Motor neuron (in vitro differentiated cells): ENCODE results near the gene GREB1L. TPM values are rescaled to one million over a fixed set of nuclear protein-coding genes. Genes with fewer than 3 reads are reported as not detected.
A peak's percentile ranks its signal among the peaks of the same experiment; 100 is the strongest.

Experiments
- ATAC-seq, 8 experiments: fragments of 200-7000 bp; cut with Tn5 transposase; replicated peaks in 6 of 8; 2 replicates each; pipeline ENCODE4 v1.8.0; 2021; ENCODE audit warnings: mild to moderate bottlenecking in 8 of 8, moderate library complexity in 8 of 8
- H3K27ac ChIP-seq, 2 donors: fragments of 250-450 bp; sonication (Bioruptor Pico); 2 replicates each; pipeline ENCODE4 v1.9.0; 2021; ENCODE audit warnings: antibody characterized with exemption in 2 of 2, mild to moderate bottlenecking in 2 of 2, moderate library complexity in 1 of 2
- H3K4me1 ChIP-seq, 2 donors: fragments of 250-450 bp; sonication (Bioruptor Pico); replicated peaks in 1 of 2; 2 replicates each; pipeline ENCODE4 v1.6.1; 2021; ENCODE audit warnings: antibody characterized with exemption in 2 of 2, mild to moderate bottlenecking in 2 of 2, moderate library complexity in 1 of 2
- H3K4me3 ChIP-seq, 5 donors: fragments of 250-450 bp; sonication (Bioruptor Pico); 2 replicates each; pipeline ENCODE4 v1.9.0; 2021; ENCODE audit warnings: antibody characterized with exemption in 5 of 5, mild to moderate bottlenecking in 5 of 5, moderate library complexity in 4 of 5
- WGBS, 10 experiments: fragments of 450-650 bp; shearing (Covaris generic); methylation state at CpG; one replicate each; pipeline ENCODE4 v1.0.0; 2022; 5-methylcytosine and 5-hydroxymethylcytosine counted together
- in situ Hi-C, 9 experiments: fragments of 400-800 bp; cut with MboI; loops; one replicate each; pipeline ENCODE4 v1.15.0; 2021; ENCODE audit warnings: low sequenced_read_pairs in 9 of 9, low pct_unique_long_range_greater_than_20kb in 2 of 9; ENCODE audit not compliant: unreplicated experiment in 9 of 9
- total RNA-seq, 8 experiments: library from RNA; unstranded; fragments of 300-600 nt; gene quantifications; 2 replicates each; pipeline versions ENCODE4 v1.2.3 to v1.2.4, GENCODE V29; 2022

The GREB1L gene
- total RNA-seq, 8 experiments from 2014 or later = 0.36 to 39.3 (median 13.2) TPM

- peak in 4 of 8 experiments; percentile 58 to 94 (median 76) for ATAC-seq
- 0 to 67% (median 43%) methylated on average over 1 to 5 of the region's 6 CpGs; no CpG with 5 or more reads in 2 of the 10 experiments for WGBS, 10 experiments
- Histone ChIP-seq H3K4me3 (no peak overlapping the region), H3K27ac (no peak overlapping the region), H3K4me1 (no peaks in the 10 kb centered on the region)
- in situ Hi-C loops = no loop called here
Observed at GRCh38 chr18:21489119-21489750, 247.2 kb downstream of the GREB1L start.

DNA sequence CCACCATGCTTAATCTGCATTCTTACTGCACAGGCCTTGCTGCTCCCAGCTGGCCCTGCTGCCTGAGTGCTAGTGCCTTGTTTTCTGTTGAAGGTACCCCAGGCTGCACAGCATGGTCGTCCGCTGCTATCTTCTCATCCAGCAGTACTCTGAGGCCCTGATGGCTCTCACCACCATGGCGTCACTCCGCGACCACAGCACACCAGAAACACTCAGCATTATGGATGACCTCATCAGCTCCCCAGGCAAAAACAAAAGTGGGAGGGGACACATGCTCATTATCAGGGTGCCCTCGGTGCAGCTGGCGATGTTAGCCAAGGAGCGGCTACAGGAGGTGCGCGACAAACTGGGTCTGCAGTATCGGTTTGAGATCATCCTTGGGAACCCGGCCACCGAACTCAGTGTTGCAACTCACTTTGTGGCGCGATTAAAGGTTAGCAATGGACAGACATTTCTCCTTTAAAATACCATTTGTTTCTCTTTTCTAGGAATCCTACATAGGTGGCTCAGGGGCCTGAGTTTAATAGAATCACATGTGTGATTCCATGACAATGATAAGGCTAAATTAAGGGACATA lies 248.0 kb downstream of the GREB1L start:
- in situ Hi-C loops = no loop called here
- WGBS, 10 experiments = 95 to 100% (median 98%) methylated on average over 1 to 13 of the region's 15 CpGs; no CpG with 5 or more reads in 4 of the 10 experiments

DNA sequence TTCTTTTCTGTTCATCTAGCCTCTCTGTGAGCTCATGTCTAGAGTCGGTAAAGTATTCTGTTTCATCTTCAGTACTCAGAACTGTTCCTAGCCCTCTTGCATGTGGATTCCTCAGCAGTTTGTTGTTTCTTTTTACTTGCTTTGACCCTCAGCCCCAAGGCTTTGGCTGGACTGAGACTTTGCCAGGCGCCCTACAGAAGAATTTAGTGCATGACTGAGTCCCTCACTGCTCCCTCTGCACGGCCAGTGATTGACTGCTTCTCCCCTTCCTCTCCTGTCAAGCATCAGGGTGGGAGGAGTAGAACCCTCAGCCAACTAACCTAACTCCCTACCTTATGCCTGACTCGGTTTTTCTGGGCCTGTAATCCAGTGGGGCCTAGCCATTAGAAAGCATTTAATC lies 248.7 kb downstream of the GREB1L start:
- Histone ChIP-seq H3K4me1 (no peaks in the 10 kb centered on the region), H3K4me3 (no peak overlapping the region), H3K27ac (no peak overlapping the region)
- no peak for ATAC-seq
- in situ Hi-C loops = no loop called here
- WGBS, 10 experiments = 18 to 100% (median 82%) methylated on average over 1 to 4 of the region's 4 CpGs; no CpG with 5 or more reads in 1 of the 10 experiments

More for the DNA sequence above, 248.0 kb downstream of the GREB1L start:
- no peak overlapping the region for H3K27ac ChIP-seq
- H3K4me3 ChIP-seq = no peak overlapping the region
- ATAC-seq = no peak
- H3K4me1 ChIP-seq = no peaks in the 10 kb centered on the region

- Histone ChIP-seq H3K27ac (no peak overlapping the region), H3K4me3 (no peak overlapping the region), H3K4me1 (no peaks in the 10 kb centered on the region)
- 67 to 90% (median 74%) methylated on average over 2 to 9 of the region's 12 CpGs; no CpG with 5 or more reads in 4 of the 10 experiments for WGBS, 10 experiments
- ATAC-seq = no peak
- in situ Hi-C loops = no loop called here
Observed at GRCh38 chr18:21496277-21496835, 254.3 kb downstream of the GREB1L start.

DNA sequence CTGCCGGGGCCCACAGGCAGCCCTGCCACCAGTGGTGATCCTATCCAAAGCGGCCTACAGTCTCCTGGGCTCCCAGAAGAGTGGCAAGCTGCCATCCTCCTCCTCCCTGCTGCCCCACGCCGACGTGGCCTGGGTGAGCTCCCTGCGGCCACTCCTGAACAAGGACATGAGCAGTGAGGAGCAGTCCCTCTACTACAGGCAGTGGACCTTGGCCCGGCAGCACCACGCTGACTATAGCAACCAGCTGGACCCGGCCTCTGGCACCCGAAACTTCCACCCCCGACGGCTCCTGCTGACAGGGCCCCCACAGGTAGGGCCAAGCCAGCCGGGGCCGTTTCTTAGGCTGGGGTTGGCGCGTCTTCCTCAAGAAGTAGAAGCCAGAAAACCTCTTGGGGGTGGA lies 258.0 kb downstream of the GREB1L start:
- ATAC-seq = no peak
- WGBS, 10 experiments = 78 to 100% (median 87%) methylated on average over 1 to 10 of the region's 16 CpGs; no CpG with 5 or more reads in 3 of the 10 experiments
- in situ Hi-C loops = loop anchor here in 1 of 9 experiments (25.0 kb wide), 1 partner anchor 88 kb away; no protein-coding TSS in a partner anchor

DNA sequence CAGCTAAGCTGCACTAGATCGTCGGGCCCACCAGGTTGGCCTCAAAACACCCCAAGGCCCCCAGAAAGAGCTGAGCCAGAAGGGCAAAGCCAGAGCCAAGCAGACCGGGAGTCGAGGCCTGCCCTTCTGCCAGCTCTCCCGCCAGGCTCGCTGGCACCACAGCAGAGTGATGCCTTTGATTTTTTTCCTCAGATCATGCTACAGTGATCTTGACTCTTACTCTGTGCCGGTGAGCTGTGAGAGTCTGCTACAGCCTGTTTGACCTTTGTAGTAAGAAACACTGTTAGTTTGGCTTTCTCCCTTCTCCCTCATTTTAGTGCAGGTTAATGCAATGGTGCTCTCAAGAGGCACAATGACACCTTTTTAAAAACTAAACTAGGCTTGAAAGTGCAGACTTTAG lies 260.6 kb downstream of the GREB1L start:
- 77 to 100% (median 88%) methylated on average over 1 to 4 of the region's 7 CpGs; no CpG with 5 or more reads in 4 of the 10 experiments for WGBS, 10 experiments
- Histone ChIP-seq H3K27ac (no peak overlapping the region), H3K4me3 (no peak overlapping the region), H3K4me1 (no peaks in the 10 kb centered on the region)
- in situ Hi-C loops = loop anchor here in 1 of 9 experiments (25.0 kb wide), 1 partner anchor 90 kb away; no protein-coding TSS in a partner anchor
- no peak for ATAC-seq

More for the DNA sequence above, 258.0 kb downstream of the GREB1L start:
- Histone ChIP-seq H3K27ac (no peak overlapping the region), H3K4me3 (no peak overlapping the region), H3K4me1 (no peaks in the 10 kb centered on the region)

- WGBS, 10 experiments = 0 to 100% (median 83%) methylated on average over 1 to 7 of the region's 13 CpGs
- H3K4me1 ChIP-seq = no peaks in the 10 kb centered on the region
- in situ Hi-C loops = loop anchor here in 1 of 9 experiments (25.0 kb wide), 1 partner anchor 96 kb away; no protein-coding TSS in a partner anchor
- ATAC-seq = peak in 3 of 8 experiments; percentile 83 to 94 (median 91)
- no peak overlapping the region for H3K4me3 ChIP-seq
- H3K27ac ChIP-seq = no peak overlapping the region
Observed at GRCh38 chr18:21507913-21508701, 266.1 kb downstream of the GREB1L start.

DNA sequence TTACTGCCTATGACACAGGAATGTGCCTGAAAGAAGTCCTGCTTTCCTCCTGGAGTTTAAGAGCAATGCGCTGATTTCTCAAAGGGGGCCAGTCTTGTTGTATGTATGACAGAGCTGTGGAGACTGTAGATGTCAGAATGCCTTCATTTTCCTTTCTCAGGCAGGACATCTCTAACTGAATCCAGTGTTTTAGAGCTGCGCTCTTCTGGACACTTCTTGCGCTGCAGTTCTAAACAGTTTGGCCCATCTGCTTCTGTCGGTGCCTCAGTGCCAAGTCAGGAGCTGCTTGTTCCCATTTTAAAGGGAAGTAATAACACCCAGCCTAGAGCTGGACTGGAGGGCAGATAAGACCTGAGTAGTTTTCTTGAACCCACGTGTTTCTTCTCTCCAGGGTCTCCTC lies 267.0 kb downstream of the GREB1L start:
- Histone ChIP-seq H3K27ac (no peak overlapping the region), H3K4me1 (no peaks in the 10 kb centered on the region), H3K4me3 (no peak overlapping the region)
- in situ Hi-C loops = loop anchor here in 1 of 9 experiments (25.0 kb wide), 1 partner anchor 97 kb away; no protein-coding TSS in a partner anchor
- ATAC-seq = peak in 1 of 8 experiments; percentile 17
- 20 to 100% (median 82%) methylated on average over 1 to 5 of the region's 5 CpGs for WGBS, 10 experiments

DNA sequence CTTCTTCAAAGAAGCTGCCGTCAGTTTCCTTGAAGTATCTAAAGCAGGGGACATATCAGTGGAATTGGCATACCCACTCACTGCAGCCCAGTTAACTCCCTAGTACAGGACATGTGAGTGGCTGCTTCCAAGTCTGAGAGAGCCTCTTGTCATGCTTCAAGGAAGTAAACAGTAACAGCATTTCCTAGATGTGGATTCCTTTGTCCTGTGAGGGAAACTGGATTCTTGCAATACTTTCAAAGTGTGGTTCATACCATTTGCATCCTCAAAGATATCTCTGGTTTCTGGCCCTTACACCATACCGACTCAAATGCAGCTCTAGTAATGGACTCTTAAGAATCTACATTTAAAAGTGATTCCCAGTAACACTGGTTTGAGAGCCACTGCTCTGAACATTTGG lies 271.3 kb downstream of the GREB1L start:
- Histone ChIP-seq H3K4me1 (no peaks in the 10 kb centered on the region), H3K4me3 (no peak overlapping the region), H3K27ac (no peak overlapping the region)
- no peak for ATAC-seq
- in situ Hi-C loops = loop anchor here in 1 of 9 experiments (25.0 kb wide), 1 partner anchor 101 kb away; no protein-coding TSS in a partner anchor
- WGBS, 10 experiments = 88 to 100% (median 100%) methylated on average over 1 to 2 of the region's 2 CpGs; no CpG with 5 or more reads in 5 of the 10 experiments

GRCh38 chr18:21513741-21514140 lies 271.7 kb downstream of the GREB1L start:
- H3K27ac ChIP-seq = no peak overlapping the region
- WGBS, 10 experiments = 91 to 100% (median 100%) methylated on average over 1 to 4 of the region's 5 CpGs; no CpG with 5 or more reads in 3 of the 10 experiments
- no peak overlapping the region for H3K4me3 ChIP-seq
- H3K4me1 ChIP-seq = no peaks in the 10 kb centered on the region
- in situ Hi-C loops = loop anchor here in 1 of 9 experiments (25.0 kb wide), 1 partner anchor 101 kb away; no protein-coding TSS in a partner anchor
- no peak for ATAC-seq

GRCh38 chr18:21522530-21522929 lies 280.5 kb downstream of the GREB1L start:
- no peak overlapping the region for H3K27ac ChIP-seq
- WGBS, 10 experiments = 90 to 100% (median 96%) methylated on average over 2 to 6 of the region's 6 CpGs; no CpG with 5 or more reads in 5 of the 10 experiments
- no peak overlapping the region for H3K4me3 ChIP-seq
- H3K4me1 ChIP-seq = no peaks in the 10 kb centered on the region
- in situ Hi-C loops = loop anchor here in 1 of 9 experiments (25.0 kb wide), 1 partner anchor 110 kb away; no protein-coding TSS in a partner anchor
- no peak for ATAC-seq

- in situ Hi-C loops = no loop called here
- WGBS, 10 experiments = 71 to 100% (median 91%) methylated on average over 1 to 2 of the region's 2 CpGs
Observed at GRCh38 chr18:21525916-21526315, 283.9 kb downstream of the GREB1L start.

More at GRCh38 chr18:21525916-21526315, 283.9 kb downstream of the GREB1L start:
- Histone ChIP-seq H3K27ac (no peak overlapping the region), H3K4me1 (no peaks in the 10 kb centered on the region), H3K4me3 (no peak overlapping the region)
- ATAC-seq = no peak
